PC-9 (cell line): ENCODE results near the gene CASQ2.

Experiments
- CTCF ChIP-seq: fragments of 200-600 bp; sonication (generic); conservative IDR thresholded peaks from 2 replicates; pipeline ENCODE4 v1.6.1; 2017; ENCODE audit warnings: mixed run types, antibody characterized with exemption, mild to moderate bottlenecking, moderate library complexity
- EZH2 ChIP-seq: fragments of 200-600 bp; sonication (generic); IDR thresholded peaks from 2 replicates; pipeline ENCODE4 v1.8.0; 2017; ENCODE audit warnings: antibody characterized with exemption, low read depth

GRCh38 chr1:115658646-115659045 lies 109.9 kb downstream of the CASQ2 start:
- TF ChIP-seq CTCF (no peak), EZH2 (no peak)
